ENCODE measurements around the gene CORO1C.

- TF ChIP-seq POLR2A (IDR thresholded peaks at IDR 0.05) (no peak), CTCF (IDR thresholded peaks at IDR 0.05 in 8 of 11, conservative IDR thresholded peaks at IDR 0.05 in 3 of 11) (no peak), POLR2AphosphoS5 (IDR thresholded peaks at IDR 0.05) (no peak)
These were observed 110.2 kb downstream of the CORO1C start for GRCh38 chr12:108621161-108621560.

Measured in spleen (tissue), 7 donors.